Right renal cortex interstitium (tissue), 3 donors: ENCODE results near the gene FGF12. TPM values are rescaled to one million over a fixed set of nuclear protein-coding genes. Genes with fewer than 3 reads are reported as not detected.

ENCODE experiments used
- DNase-seq, 3 donors: peaks; one replicate each; pipeline ENCODE4 v3.0.0-alpha.2; 2013; ENCODE audit warnings: low read depth in 3 of 3, low spot score in 2 of 3
- polyA plus RNA-seq, 3 donors: library from polyadenylated mRNA; unstranded; fragments of 120-200 nt; gene quantifications; one replicate each; pipeline ENCODE4 v1.2.1, GENCODE V29; 2013; ENCODE audit not compliant: insufficient read length in 3 of 3

The FGF12 gene
- polyA plus RNA-seq, 3 donors = 7.5 to 9.8 (median 8.6) TPM

DNA sequence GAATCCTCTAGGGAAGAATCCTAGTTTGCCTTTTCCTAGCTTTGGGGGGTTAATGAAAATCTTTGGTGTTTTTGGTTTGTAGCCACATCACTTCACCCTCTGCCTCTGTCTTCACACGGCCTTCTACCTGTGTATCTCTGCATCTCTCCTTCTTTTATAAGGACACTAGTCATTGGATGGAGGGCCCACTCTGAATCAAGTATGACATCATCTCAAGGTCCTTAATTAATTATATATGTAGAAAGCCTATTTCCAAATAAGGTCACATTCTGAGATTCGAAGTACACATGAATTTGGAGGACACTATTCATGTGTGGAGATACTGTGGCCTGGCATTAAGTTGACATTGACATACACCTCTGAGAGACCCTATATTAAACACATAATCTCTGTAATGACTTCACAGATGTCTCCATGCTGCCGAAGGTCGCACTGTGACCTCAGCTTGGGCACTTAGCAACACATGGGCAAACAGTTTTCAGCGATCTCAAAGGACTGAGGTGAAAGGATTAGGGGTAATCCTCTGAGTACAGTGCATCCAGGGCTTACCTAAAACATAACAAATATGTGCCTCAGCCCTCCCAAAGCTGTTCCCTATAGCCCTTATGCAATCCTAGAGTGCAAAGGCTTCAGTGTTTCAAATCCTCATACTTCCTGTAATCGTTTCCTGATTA lies 446.0 kb downstream of the FGF12 start:
- no peak for DNase-seq

DNA sequence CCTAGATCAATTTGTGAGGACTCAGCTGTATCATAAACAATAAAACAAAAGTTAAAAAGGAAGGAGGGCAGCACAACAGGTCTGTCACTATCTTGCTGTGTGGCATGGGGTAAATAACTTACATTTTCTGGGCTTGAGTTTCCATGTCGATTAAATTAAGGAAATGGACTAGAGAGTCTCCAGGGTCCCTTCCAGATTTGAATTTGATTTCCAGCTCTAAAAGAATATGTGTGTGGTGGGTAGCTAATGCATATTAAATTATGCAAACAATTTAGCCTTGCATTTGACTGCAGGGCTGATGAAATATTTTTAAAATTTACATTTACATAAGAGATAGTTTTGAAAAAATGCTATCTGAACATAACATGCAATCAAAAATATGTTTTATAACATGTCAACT lies 447.7 kb downstream of the FGF12 start:
- DNase-seq = no peak

DNA sequence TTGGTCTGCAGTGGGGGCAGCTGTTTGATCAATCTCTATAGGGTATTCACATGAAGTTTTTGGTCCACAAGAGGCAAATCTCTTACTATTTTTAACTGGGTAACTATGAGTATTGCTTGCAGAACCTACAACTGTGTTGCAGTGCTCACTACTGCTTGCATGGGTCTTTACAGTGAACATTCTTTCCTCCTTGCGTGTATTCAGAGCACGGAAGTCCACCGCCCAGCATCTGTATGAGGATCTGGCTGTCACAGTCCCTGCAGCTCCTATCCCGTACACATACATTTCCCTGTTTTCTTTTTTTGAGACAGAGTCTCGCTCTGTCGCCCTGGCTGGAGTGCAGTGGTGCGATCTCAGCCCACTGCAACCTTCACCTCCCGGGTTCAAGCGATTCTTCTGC lies 449.9 kb downstream of the FGF12 start:
- DNase-seq = no peak

DNA sequence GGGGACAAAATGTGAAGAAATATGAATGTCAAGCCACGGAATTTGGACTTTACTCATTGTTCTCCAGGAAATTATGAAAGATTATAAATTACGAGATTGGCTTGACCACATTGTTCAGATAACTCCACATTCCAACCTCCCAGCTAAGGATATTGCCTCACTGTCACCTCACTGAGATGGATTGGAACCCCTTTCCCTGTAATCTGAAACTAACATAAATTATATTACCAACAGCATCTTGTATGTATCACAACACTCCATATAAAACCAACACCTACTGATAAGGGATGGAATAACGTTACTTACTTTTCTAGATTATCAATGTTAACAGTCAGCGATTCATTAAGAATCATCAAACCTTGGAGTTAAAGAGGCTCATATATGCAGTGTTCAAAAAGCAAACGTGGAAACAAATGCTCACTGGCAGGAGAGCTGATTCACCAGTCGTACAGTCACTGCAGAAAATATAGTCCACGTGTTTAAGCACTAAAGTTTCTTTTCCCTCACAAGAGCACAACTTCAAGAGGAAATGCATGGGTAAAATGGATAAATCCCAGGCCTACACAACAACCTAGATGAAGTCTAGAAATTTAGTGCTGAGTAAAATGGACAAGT lies 451.5 kb downstream of the FGF12 start:
- DNase-seq = no peak

DNA sequence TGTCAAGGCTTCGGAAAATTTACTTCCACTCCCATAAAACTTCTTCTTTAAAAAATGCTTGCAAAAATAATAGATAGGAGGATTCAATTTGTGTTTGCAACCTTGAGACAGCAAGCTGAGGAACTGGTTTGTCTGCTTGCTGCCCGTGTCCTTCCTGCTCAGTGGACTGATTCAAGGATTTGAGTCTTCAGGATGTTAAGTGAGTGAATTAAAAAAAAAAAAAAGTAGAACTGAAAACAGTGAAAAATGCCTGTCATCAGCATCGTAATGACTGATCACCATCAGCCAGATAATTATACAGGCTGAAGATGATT lies 453.7 kb downstream of the FGF12 start:
- peak in 1 of 3 donors; percentile 4 for DNase-seq

DNA sequence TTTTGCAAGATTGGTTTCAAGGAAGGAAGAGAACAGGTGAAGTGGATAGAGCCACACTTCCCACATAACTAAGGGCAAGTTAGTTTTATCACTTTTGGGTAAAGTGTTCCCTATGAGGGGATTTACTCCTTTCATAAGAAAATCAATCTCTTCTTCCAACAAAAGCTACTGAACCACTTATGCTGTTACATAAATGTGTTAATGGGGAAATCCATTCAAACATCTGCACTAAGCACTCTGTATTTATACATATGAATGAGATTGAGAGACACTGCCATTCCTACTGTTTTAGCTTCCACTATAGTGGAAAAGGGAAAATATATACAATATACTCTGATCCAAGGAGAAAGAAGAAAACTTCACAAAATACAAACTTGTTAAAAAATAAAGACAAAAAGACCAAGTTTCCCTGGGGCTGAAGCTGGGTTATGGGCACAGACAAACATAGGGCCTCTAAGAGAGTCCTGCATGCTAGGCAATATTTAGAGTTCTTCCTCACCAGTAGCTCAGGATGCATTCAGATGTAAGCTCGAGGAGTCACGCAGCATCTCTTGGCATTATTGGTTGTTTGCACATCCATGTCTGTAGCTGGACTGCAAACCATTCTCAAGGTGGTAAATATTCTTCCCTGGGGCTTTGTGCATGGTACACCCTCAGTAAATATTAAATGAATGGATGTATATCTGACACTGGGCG lies 454.2 kb downstream of the FGF12 start:
- DNase-seq = no peak

DNA sequence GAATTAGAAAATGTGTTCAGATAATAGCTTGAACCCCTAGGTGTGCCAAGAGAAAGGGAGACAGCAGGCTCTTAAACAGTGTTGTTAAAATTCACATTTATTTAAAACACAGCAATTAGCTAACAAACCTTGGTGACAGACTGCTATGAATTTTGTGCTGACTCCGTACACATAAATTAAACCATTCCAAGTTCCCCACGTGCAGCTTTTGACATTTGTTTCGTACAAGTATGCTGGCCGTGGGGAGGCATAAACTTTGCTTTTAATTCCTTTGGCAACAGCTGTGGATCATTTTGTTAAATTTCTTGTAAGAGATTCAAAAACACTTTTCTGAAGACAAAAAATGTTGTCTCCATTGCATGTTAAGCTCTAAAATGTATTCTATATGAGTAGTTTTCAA lies 465.3 kb downstream of the FGF12 start:
- DNase-seq = no peak

DNA sequence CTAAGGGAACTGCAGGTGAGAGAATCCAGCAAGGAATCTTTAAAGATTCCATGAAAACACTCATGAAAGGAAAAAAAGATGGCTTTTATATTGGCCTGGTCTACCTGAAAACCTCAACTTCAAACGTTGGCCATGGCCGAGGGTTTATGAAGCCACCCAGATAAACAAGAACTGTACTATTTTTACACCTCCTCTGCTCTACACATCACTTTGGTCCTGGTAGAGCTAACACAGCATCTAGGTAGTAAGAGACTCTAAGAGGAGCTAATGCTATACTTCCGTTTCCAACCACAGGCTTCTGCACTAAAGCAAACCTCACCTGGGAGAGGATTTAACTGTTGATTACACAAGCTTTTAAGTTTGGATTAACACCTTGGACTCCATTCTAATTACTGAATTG lies 466.2 kb downstream of the FGF12 start:
- no peak for DNase-seq

DNA sequence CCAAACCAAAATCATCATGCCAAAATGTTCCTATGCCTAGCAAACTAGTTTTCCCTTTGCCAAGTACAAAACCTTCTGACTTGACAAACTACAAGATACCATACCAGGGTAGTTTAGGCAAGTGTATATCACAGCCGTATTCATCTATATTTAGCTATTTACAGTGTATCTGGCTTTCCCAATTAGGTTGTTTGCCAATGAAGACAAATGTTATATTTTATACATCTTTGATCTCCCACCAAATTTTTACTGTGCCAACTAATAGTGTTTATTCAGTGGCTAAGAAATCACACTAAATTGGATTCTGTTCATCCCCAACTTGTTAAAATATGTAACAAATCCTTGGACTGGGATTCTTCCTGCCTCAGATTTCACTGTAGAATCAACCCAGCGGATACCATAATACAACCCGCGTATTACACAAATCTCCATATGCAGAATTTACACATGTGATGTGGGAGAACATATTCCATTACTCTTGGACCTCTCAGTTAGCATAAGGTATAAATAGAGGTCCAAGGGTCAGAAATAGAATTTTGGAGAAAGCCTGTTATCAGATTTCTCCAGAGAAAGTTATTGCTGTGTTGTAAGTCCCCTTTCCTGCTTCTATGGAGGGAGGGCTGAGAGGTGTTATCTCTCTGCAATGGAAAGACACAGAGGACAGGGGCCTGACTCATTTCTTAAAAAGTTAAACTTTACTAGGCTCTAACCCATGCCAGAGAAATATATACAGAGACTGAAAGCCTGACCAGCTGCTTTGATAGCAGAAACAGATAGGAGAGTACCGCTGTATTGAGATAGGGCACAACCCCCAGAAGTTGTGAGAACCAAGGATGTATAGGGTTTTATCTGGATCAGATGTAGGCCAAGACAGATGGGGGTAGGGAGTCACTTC lies 467.0 kb downstream of the FGF12 start:
- DNase-seq = no peak

DNA sequence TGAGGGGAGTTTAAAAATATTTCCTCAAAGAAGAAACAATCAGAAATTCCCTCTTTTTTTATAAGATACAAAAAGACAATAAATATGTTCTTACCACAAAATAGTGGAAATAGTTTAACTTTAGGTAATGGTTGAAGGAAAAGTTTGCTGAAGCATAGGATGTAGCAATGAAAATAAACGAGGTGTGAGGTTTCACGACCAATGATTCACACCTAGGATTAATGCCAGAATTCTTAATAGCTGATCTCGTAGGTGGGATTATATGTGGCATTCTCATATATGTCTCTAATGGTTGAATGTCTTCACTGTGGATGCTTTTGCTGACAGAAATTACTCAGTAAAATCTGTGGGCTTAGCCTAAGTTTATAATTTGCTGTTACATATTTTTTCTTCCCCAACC lies 467.7 kb downstream of the FGF12 start:
- no peak for DNase-seq

DNA sequence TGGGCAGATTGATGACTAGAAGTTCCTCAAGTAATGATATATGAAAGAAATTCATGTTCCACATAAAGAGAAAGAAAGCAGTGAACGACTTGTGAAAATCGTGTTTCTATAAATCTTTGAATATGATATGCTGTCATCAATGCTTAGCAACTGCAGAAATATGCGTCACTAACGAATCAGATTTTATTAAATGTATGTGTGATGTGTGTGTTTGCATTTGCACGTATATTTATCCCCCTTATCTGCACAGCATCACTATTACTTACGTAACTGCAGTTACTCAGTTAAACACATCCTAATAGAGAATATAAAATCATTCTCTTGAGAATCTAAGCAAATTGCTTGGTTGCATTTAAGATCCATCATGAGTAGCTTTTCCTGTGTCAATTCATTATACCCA lies 468.6 kb downstream of the FGF12 start:
- DNase-seq = no peak

DNA sequence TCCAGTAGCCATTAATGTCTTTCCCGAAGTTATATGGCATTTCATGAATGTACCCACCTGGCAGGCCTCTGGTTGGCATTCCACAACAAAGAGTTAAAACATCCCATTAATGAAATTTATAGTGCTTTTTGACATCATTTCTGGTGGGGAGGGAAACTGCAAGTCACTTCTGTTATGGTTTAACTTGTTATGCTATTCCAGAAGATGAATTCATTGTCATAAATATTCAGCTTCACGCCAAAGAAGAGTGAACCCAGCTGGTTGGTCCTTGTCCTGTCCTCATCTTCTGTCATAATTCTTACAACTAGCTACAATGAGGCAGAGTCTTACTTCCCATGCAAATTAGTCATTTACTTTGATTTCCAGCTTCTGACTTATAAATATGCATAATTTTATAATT lies 471.5 kb downstream of the FGF12 start:
- no peak for DNase-seq

DNA sequence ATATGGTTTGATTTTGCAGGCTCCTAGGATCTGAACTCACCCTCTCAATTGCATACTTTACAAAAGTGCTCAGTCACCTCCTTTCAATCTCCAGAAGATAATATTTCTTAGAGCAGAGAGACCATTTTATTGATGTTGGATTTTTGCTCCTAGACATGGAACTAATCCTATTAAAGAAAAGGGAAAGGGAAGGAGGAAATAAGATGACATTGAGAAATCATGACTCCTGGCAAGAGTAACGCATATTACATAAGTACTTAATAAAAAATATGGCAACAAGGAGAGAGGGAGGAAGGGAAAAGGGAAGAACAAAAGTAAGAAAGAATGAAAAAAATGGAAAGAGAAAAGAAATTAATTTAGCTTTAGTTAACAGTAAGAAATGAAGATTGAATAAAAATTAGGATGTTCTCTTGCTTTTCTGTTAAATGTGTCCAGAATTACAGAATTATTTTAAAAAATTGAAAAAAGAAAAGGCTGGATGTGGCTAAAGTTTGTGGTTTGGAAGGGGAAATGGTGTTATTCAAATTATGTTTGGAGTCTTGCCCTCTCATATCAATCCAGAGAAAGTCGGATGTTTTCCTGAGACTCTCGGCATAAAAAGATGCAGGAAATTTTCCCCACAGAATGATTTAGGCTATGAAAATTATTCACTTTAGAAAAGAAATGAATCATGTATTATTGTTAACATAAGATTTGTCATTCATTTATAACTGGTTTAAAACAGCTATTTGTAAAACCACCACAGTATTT lies 474.0 kb downstream of the FGF12 start:
- DNase-seq = no peak

DNA sequence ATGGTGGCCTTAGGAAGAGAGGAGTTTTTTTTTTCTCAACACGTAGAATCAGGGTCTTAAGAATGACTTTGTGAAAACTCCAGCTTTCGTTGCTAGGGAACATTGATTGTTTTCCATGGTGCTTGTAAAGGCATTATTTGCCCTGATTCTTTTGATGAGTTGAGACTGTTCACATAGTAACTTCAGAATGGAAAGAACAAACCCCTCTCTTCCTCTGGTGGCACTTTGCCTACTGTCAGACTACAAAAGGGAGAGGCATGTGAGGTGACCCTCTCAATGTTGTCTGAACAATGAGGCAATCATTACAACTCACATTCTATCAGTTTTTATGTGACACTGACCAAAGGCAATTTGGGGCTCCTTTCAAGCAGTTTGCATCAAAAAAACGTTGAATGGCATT lies 477.8 kb downstream of the FGF12 start:
- no peak for DNase-seq

DNA sequence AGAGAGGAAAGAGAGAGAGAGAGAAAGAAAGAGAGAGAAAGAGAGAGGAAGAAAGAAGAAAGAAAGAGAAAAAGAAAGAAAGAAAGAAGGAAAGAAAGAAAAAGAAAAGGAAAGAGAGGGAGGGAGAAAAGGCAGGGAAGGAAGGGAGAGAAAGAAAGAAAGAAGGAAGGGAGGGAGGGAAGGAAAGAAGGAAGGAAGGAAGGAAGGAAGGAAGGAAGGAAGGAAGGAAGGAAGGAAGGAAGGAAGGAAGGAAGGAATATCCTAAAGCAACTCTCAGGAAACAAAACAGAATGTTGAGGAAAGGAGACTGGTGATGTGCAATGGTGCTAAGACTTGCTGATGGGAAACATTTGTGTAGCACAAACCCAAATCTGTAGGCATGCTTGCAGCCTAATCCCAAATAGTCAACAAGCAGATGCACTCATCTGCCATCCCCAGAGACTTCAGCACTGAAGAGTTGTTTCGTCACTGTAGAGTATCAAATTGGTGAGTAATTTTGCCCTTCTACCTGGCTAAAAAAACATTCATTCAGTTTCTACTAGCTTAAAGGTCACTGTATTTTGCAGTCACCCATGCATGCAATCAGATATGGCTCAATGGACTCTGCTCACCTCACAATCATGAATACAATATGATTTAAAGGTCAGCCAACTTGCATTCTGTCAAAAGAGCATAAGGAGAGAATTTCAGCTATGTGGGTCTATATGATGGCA lies 480.3 kb downstream of the FGF12 start:
- DNase-seq = no peak

DNA sequence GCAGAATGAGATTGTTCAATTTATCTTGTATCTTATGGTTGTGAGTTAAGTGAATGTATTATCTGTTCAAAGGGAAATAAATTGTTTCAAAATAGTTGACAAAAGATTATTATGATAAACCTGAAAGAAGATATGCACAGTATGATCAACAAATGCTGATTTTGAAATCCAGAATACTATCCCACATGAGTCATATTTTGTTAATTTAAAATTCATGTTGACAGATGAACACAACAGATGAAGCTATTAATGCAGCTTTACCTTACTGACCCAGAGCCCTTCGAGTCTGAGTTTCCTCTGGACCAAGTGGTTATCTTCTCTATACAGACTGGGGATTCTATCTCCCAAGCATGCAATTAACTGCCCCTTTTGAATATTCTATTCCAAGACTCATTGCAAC lies 482.8 kb downstream of the FGF12 start:
- no peak for DNase-seq

DNA sequence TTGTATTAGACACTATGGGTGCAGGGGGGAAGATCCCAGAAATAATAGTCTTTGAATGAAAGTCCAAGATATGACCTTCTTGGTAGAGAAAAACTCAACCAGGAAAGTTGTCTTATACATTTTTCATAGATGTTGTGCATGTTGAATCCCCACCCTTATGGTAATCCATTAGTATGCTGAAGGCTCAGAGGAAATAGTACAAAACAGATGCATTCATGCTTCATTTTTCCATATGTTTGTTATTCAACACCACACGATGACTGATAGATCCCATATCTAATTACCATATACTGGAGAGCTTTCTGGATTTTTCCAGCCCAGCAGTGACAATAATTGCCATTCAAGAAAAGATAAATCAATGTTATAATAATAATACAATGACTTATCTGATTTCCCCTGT lies 487.4 kb downstream of the FGF12 start:
- DNase-seq = no peak

DNA sequence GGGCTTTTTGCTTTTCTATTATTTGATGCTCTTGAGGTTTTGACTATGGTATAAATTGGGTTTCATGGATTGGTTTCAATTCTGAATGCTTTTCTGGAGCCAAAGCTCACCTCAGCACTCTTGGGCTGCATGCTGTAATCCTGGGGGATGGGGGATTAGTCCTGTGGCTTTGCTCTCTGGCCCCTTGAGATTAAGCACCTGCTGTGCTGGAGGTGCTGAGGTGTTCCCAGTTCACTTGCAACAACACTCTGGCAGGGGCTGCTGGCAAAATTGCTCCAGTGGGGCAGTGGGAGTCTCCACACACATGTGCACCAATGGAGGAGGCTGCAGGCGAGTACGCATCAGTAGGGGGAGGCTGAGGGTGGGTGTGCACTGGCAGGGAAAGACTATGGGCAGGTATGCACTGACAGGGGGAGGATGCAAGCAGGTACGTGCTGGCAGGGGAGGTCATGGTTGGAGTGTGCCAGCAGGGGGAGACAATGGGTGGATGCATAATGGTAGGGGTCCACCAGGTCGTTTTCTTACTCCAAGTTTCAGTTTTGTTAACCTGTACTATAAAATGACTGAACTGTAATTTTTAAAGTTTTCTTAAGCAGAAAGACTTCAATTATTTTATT lies 489.2 kb downstream of the FGF12 start:
- no peak for DNase-seq

DNA sequence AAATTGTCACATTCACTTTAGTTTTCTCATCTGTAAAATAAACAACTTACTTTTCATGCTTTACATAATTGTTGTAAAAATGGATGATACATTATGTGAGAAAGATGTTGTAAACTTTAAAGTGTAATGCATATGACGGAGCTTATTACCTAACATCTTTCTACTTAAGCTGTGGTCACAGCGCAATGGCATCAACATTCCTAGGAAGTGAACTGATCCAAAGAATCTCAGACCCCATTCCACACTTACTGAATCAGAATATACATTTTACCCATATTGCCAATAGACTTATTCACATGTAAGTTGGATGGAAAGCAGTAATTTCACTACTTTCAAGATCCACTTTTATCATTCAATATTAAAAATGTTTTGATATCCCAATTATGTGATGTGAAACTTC lies 497.5 kb downstream of the FGF12 start:
- no peak for DNase-seq
